HG03442 (cell line): ENCODE measurements around the gene NKAIN2.
"Not testable (repeated sequence)": the region's sequence is repeated elsewhere in the genome, so short reads cannot be mapped to it uniquely, and the experiment has no call there.

Experiments
- ATAC-seq: cut with Tn5 transposase; IDR thresholded peaks from one replicate; pipeline ENCODE4 v1.9.1; 2021; ENCODE audit warnings: mild to moderate bottlenecking, moderate library complexity; ENCODE audit not compliant: unreplicated experiment

Gene NKAIN2

GRCh38 chr6:124668028-124668427 is 864.4 kb downstream of the NKAIN2 start:
- ATAC-seq = no peak

- ATAC-seq = no peak
These were observed 866.2 kb downstream of the NKAIN2 start for GRCh38 chr6:124669713-124670480.

GRCh38 chr6:124670801-124671200 is 867.1 kb downstream of the NKAIN2 start:
- no peak for ATAC-seq

GRCh38 chr6:124671324-124671723 is 867.7 kb downstream of the NKAIN2 start:
- no peak for ATAC-seq

- no peak for ATAC-seq
These were observed 870.4 kb downstream of the NKAIN2 start for GRCh38 chr6:124674042-124674441.

- ATAC-seq = no peak
These were observed 872.4 kb downstream of the NKAIN2 start for GRCh38 chr6:124676033-124676432.

- ATAC-seq = no peak
These were observed 874.2 kb downstream of the NKAIN2 start for GRCh38 chr6:124677874-124678273.

GRCh38 chr6:124679387-124679786 is 875.7 kb downstream of the NKAIN2 start:
- no peak for ATAC-seq

- ATAC-seq = no peak
These were observed 879.1 kb downstream of the NKAIN2 start for GRCh38 chr6:124682751-124683150.

GRCh38 chr6:124683507-124683906 is 879.8 kb downstream of the NKAIN2 start:
- no peak for ATAC-seq

- no peak for ATAC-seq
These were observed 881.0 kb downstream of the NKAIN2 start for GRCh38 chr6:124684621-124685020.

GRCh38 chr6:124688369-124688768 is 884.7 kb downstream of the NKAIN2 start:
- no peak for ATAC-seq

GRCh38 chr6:124694139-124694705 is 890.6 kb downstream of the NKAIN2 start:
- ATAC-seq = no peak

- no peak for ATAC-seq
These were observed 895.4 kb downstream of the NKAIN2 start for GRCh38 chr6:124699038-124699437.

GRCh38 chr6:124703541-124703940 is 899.9 kb downstream of the NKAIN2 start:
- ATAC-seq = no peak

- not testable (repeated sequence) for ATAC-seq
These were observed 908.9 kb downstream of the NKAIN2 start for GRCh38 chr6:124712532-124712931.

GRCh38 chr6:124714728-124715127 is 911.1 kb downstream of the NKAIN2 start:
- ATAC-seq = no peak

- ATAC-seq = no peak
These were observed 916.2 kb downstream of the NKAIN2 start for GRCh38 chr6:124719913-124720312.

GRCh38 chr6:124721331-124721730 is 917.7 kb downstream of the NKAIN2 start:
- ATAC-seq = no peak

GRCh38 chr6:124722141-124722878 is 918.6 kb downstream of the NKAIN2 start:
- ATAC-seq = no peak

GRCh38 chr6:124723671-124724070 is 920.0 kb downstream of the NKAIN2 start:
- no peak for ATAC-seq

GRCh38 chr6:124737804-124738203 is 934.1 kb downstream of the NKAIN2 start:
- ATAC-seq = not testable (repeated sequence)
